ENCODE results near the gene CHGA.

Gene CHGA

DNA sequence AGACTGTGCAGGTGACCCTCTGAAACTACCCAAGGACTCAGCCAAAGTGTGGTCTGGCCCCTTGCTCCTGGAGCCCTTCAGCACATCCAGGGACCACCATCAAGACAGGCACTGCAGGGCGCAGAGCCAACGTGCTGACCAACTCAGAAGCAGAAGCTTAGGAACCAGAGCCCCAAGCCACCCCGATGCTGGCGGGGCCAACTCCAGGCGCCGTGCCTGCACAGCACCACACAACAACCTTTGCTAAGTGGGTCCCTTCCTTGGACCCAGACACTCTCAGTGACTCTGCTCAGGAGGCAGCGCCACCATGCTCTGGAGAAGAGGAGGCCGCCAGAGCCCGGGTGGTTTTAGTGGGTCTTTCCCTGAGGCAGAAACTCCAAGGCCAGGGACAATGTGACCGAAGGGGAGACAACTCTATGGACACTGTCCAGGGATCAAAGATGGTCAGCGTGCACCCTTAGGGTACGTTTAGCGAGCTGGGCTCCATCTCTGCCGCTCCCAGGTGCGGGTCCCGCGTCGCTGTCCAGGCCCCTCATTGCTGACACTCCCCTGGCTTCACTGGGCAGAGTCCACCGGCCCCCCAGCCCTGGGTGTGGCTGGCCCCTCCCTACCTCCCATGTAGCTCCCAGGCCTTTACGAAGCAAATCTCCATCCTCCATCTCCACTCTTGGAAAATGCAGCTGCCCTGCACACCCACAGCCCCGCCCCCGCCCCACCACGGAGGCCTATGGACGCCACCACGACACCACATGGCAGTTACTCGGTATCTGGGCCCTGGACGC, 16.1 kb downstream of the CHGA start:
- H3K4me3 ChIP-seq (ENCODE audit: low read length), result no peak overlapping the region
- TF ChIP-seq ZNF274 (IDR thresholded peaks at IDR 0.05; ENCODE audit: low read depth, low read length), result no peak

DNA sequence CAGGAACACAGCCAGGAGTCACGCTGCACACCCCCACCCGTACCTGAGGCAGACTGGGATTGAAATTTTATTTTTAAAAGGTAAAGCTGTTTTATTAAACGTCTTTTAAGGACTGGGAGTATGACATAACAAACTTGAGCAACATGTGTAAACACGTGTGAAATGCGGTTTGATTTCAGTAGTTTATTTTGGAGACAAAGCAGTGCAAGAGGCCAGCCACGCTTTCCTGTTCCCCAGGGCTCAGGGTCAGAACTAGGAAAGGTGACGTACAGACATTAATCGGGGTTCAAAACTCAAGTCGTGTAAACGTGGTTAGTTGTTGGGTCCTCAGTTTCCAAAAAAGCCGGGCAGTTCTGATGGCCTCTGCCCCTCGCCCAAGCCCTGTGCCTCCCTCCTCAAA, 16.7 kb downstream of the CHGA start:
- no peak for TF ChIP-seq ZNF274 (IDR thresholded peaks at IDR 0.05; ENCODE audit: low read depth, low read length)
- no peak overlapping the region for H3K4me3 ChIP-seq (ENCODE audit: low read length)

DNA sequence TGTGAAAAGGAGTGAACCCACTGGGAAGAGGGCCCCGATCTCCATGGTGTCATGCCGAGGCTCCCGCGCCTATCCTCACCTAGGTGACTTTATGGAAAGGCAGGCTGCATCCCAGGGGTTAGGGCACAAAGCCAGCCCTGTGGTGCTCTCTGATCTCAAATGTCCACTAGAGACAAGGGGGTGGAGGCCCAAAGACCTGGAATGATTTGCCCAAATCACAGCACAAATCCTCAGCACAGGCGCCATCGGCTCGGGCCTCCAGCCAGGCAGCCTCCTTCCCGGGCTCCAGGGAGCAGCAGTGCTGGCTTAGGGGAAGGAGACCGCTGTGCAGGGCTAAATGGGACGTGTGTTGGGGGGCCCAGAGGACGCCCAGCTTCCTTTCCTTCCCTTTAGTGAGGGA, 17.6 kb downstream of the CHGA start:
- H3K4me3 ChIP-seq (ENCODE audit: low read length), result no peak overlapping the region
- no peak for TF ChIP-seq ZNF274 (IDR thresholded peaks at IDR 0.05; ENCODE audit: low read depth, low read length)

DNA sequence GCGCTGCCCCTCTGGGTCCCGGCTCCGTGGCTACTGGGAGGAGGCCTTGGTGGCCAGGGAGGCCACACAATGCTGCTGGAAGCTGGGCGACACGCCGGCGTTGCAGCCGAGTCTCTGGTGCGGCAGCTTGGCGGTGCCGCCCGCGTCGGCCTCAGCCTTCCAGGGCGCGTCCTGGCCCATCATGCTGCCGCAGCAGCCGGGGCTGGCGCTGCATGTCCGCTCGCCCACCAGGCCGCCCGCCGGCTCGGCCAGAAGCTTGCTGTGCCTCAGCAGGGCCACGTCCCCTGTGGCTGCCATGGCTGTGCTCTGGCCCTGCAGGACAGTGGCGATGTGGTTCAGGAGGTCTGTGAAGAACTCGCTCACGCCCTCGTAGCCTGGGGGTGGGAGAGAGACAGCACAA, 18.6 kb downstream of the CHGA start:
- H3K4me3 ChIP-seq (ENCODE audit: low read length), result no peak overlapping the region
- no peak for TF ChIP-seq ZNF274 (IDR thresholded peaks at IDR 0.05; ENCODE audit: low read depth, low read length)

DNA sequence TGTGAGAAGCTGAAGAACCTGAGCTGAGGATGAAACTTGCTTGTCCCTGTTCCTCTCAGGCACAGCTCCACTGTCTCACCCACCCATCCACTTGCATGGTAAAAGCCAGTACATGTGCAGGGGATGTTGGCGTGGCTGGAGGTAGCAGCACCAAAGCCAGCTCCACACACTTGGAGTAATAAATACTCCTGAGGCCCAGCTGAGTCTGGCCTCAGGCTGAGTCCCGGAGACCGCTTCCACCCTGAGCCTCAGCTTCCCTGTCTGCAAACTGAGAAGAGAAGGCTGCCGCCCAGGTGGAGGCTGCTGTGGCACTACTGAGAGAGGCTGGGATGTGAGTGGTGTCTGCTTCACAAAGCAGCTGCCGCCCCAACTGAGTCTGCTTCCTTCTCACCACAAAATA, 19.2 kb downstream of the CHGA start:
- no peak for TF ChIP-seq ZNF274 (IDR thresholded peaks at IDR 0.05; ENCODE audit: low read depth, low read length)
- H3K4me3 ChIP-seq (ENCODE audit: low read length), result no peak overlapping the region

DNA sequence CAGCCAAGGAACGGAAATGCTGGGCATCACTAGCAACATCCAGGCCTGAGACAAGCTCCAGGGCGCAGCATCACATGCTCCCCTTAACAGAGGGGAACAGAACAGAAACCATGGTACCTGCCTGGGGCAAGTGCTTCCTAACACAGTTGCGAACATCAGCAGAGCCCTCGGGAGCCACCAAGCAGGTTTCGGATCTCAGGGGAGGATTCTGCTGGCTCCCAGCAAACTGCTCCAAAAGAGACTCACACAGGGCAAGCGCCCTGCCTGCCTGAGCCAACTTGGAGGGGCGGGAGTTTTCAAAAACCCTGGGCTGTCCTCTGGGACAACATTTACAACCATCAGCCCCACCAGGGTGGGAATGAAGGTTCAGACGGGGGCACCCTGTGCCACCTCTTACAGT, 19.6 kb downstream of the CHGA start:
- no peak for TF ChIP-seq ZNF274 (IDR thresholded peaks at IDR 0.05; ENCODE audit: low read depth, low read length)

DNA sequence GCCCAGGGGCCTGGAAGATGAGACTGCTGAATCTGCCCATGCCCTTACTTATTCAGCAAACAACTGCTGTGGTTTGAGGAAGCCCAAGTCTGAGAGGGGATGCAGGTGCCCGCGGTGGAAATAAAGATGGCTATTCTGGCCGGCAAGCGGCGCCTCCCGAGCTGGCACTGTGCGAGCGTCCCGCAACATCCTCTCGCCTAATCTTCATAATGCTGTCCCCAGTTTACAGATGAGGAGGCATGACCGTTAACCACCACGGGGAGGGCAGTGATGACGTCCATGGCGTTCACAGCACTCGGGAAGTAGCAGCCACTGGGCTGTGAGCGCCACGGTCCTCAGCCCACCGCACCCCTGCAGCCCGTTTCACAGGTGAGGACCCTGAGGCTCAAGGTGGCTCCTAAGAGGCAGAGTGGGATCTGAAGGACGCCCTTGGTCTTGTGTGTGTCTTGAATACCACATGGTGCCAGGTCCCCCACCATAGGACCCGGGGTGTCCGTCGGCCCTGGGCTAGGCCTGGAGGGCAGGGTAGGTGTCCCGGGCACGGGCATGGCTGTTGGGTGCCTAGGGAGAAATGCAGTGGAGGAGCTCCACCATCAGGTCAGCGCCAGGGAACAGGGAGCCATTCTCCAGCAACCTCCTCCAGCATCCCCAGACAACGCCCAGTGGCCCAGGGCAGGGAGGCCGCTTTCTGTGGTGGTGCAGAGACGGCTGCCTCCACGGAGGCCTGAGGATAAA, 20.2 kb downstream of the CHGA start:
- TF ChIP-seq ZNF274 (IDR thresholded peaks at IDR 0.05; ENCODE audit: low read depth, low read length), result no peak
- H3K4me3 ChIP-seq (ENCODE audit: low read length), result no peak overlapping the region

More for the DNA sequence above, 19.6 kb downstream of the CHGA start:
- no peak overlapping the region for H3K4me3 ChIP-seq (ENCODE audit: low read length)

DNA sequence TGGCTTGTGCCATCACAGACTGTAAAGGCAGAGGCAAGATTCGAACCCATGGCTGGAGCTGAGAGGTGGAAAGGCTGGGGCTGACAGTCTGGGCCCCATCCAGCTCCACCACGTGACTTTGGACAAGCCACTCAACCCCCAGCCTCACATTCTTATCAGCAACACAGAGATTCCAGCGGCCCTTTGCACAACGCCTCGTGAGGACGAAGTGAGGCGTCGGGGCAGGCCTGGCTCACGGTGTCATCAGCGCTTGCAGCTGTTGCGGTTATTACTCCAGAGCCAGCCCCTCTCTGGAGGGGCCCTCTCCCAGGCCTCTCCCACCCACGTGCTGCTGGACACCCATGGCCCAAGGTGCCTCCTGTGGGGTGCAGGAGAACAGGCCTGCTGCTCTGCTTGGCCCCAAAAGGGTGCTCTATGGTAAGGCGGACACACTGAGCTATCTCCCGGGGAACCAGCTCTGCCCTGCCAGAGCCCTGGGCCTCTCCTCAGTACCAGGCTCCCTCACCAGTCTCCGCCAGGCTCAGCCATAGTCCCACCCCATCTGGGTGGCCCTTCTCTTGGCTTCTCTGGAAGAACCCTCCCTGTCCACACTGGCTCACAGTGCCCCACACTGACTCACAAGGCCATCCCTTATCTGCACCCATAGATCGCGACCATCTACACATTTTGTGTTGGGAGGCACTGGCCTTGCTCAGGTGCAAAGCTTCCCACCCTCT, 21.1 kb downstream of the CHGA start:
- TF ChIP-seq ZNF274 (IDR thresholded peaks at IDR 0.05; ENCODE audit: low read depth, low read length), result no peak
- no peak overlapping the region for H3K4me3 ChIP-seq (ENCODE audit: low read length)

DNA sequence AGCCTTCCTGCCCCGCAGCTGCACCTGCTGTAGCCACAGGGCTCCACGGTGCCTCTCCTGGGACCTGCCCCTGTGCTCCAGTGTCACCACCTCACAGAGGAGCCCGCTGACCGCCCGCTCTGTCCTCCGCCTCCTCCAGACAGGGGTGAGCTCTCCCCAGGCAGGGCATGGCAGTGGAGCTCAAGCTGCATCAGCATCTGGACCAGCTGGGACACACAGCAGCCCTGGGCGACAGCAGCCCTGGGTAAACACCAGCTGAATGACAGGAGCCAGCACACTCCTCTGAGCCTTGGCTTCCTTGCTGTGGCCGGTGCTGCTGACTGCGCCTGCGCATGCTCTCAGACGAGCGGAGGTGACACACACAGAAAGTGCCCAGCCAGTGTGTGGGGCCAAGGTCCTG, 22.0 kb downstream of the CHGA start:
- H3K4me3 ChIP-seq (ENCODE audit: low read length), result no peak overlapping the region
- no peak for TF ChIP-seq ZNF274 (IDR thresholded peaks at IDR 0.05; ENCODE audit: low read depth, low read length)

DNA sequence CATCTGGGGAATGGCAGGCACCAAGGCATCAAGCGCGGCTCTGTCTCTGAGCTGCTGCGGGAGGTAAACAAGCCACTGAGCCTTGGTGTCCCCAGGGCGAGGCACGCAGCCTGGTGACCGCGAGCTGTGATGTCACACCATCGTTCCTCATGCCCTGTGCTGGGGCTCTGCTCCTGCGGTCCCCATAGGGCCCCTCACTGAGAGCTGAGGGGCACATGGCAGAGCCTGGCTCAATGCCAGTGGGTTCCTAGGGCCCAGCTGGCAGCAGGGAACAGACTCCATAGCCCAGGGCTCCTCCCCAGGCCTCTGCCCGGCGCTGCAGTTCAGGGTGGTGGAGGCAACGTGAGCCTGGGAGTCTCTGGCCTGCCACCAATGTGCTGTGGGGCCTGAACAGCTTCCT, 22.6 kb downstream of the CHGA start:
- TF ChIP-seq ZNF274 (IDR thresholded peaks at IDR 0.05; ENCODE audit: low read depth, low read length), result no peak
- H3K4me3 ChIP-seq (ENCODE audit: low read length), result no peak overlapping the region

DNA sequence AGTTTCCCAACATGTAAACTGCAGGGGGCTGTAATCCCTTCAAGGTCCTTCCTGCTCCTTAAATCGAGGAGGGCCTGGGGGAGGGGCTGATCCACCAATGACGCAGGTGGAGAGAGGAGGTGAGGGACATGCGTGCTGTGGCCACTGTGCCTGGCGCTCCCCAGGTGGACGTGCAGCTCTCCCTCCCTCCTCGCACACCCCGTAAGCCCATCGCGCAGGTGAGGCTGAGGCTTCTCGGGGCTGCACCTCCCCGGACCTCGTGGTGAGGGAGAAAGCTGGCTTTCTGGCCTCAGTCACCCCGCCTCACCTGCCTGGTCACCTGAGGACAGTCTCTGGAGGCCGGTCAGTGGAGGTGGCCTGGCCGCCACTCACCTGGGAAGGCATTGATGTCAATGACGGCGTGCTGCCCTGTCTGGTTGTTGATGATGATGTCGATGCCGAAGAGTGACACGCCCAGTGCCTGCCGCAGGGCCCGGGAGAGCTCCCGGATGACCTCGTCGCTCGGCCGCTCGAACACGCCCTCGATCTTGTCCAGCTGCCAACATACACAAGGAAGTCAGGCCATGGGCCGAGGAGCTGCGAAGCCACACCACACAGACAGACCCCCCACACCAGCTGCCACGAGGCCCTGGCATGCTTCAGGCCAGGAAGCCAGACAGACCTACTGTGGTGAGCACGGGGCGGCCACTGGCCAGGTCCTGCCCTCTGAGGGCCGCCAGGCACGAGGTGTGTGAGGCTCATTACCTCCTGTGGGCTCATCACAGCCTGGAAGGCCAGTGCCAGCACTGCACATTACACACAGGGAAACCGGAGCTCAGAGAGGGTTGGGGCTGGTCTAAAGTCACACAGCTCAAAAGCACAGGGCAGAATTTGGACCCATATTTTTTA, 23.3 kb downstream of the CHGA start:
- H3K4me3 ChIP-seq (ENCODE audit: low read length), result no peak overlapping the region
- TF ChIP-seq ZNF274 (IDR thresholded peaks at IDR 0.05; ENCODE audit: low read depth, low read length), result no peak

DNA sequence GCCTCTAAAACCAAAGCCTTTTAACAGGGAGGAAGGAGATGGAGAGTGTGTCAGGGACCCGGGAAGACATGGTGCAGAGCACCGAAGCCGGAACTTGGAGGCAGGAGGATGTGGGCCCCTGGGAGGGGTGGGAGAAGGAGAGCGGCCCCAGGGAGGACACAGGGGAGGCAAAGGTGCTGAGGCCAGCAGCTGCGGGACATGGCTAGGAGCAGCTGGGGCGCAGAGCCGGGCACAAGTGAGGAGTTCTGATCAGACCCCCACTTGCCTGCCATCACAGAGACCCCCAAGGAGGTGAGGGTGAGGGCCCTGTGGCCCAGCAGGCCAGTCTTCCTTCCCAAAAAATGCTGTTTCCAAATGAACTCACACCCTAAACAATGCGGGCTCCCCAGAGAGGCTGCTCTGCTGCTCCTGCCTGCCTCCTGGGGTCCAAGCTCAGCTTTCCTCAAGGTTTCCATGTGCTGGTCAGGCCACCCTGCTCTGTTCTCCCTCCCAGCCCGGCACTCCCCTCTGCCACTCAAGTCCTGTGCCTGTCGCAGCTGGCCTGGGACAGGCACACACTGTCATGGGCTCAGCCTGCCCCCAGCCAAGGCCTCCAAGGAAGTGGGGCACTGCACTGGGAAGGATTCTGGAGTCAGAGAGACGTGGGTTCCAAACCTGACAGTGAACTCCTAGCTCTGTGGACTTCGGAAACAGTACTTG, 24.0 kb downstream of the CHGA start:
- no peak for TF ChIP-seq ZNF274 (IDR thresholded peaks at IDR 0.05; ENCODE audit: low read depth, low read length)
- H3K4me3 ChIP-seq (ENCODE audit: low read length), result no peak overlapping the region

DNA sequence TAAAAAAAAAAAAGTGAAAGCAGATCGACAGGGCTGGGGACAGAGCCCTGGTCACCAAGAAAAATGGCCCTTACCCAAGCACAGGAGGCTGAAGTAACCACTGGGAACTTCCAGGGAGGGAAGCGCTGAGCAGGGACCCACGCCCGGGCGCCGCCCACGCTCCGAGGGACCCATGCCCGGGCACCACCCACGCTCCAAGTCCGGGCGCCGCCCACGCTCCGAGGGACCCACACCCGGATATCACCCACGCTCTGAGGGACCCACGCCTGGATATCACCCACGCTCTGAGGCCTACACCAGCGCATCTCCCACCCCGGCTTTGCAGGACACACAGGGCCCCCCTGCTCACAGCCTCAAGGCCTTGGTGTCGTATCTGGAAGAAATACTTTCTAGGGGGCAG, 25.7 kb downstream of the CHGA start:
- no peak overlapping the region for H3K4me3 ChIP-seq (ENCODE audit: low read length)
- TF ChIP-seq ZNF274 (IDR thresholded peaks at IDR 0.05; ENCODE audit: low read depth, low read length), result no peak
